Mesenchymal stem cell (in vitro differentiated cells and primary cell): ENCODE results near the gene SEPTIN11.

ENCODE experiments used
- DNase-seq: peaks from one replicate; pipeline ENCODE4 v3.0.0-alpha.2; 2013
- H2AFZ ChIP-seq: one replicate; pipeline ENCODE4 v1.6.1; 2013; ENCODE audit warnings: low read depth, mild to moderate bottlenecking, control low read depth, inconsistent platforms, low read length, moderate library complexity
- H2AK5ac ChIP-seq: 2 replicates; pipeline ENCODE4 v1.6.1; 2013; ENCODE audit warnings: low read length, moderate library complexity, mild to moderate bottlenecking, inconsistent platforms; ENCODE audit not compliant: severe bottlenecking
- H2BK120ac ChIP-seq: one replicate; pipeline ENCODE4 v1.6.1; 2013; ENCODE audit warnings: low read depth, mild to moderate bottlenecking, inconsistent platforms, low read length, moderate library complexity
- H2BK12ac ChIP-seq, 2 experiments: one replicate each; pipeline ENCODE4 v1.6.1; 2013; ENCODE audit warnings: inconsistent platforms in 2 of 2, low read length in 2 of 2, mild to moderate bottlenecking in 2 of 2, moderate library complexity in 2 of 2, control low read depth in 1 of 2
- H2BK15ac ChIP-seq: one replicate; pipeline ENCODE4 v1.6.1; 2013; ENCODE audit warnings: mild to moderate bottlenecking, low read depth, inconsistent platforms; ENCODE audit not compliant: poor library complexity, severe bottlenecking
- H2BK5ac ChIP-seq: 2 replicates; pipeline ENCODE4 v1.6.1; 2013; ENCODE audit warnings: low read depth, mild to moderate bottlenecking, low read length, control low read depth, inconsistent platforms; ENCODE audit not compliant: poor library complexity, severe bottlenecking
- H3K14ac ChIP-seq, 2 experiments: one replicate each; pipeline ENCODE4 v1.6.1; 2013; ENCODE audit warnings: inconsistent platforms in 2 of 2, low read length in 2 of 2, control low read depth in 1 of 2, mild to moderate bottlenecking in 1 of 2, moderate library complexity in 1 of 2
- H3K18ac ChIP-seq, 2 experiments: one replicate each; pipeline ENCODE4 v1.6.1; 2013; ENCODE audit warnings: inconsistent platforms in 2 of 2, low read length in 2 of 2, control low read depth in 1 of 2, low read depth in 1 of 2, mild to moderate bottlenecking in 1 of 2
- H3K23ac ChIP-seq, 2 experiments: one replicate each; pipeline ENCODE4 v1.6.1; 2013; ENCODE audit warnings: inconsistent platforms in 2 of 2, low read length in 2 of 2, mild to moderate bottlenecking in 2 of 2, moderate library complexity in 2 of 2, control low read depth in 1 of 2
- H3K27ac ChIP-seq: 2 replicates; pipeline ENCODE4 v1.5.1; 2013; ENCODE audit warnings: mild to moderate bottlenecking, moderate library complexity, low read length, control low read depth, inconsistent platforms; ENCODE audit not compliant: poor library complexity, severe bottlenecking
- H3K27me3 ChIP-seq, 2 experiments: 2 replicates each; pipeline versions ENCODE4 v1.6.1 to v1.7.0; 2013; ENCODE audit warnings: low read length in 2 of 2, mild to moderate bottlenecking in 2 of 2, moderate library complexity in 2 of 2, control low read depth in 1 of 2, inconsistent platforms in 1 of 2; ENCODE audit not compliant: control insufficient read depth in 1 of 2, insufficient read depth in 1 of 2
- H3K36me3 ChIP-seq, 2 experiments: 2 replicates each; pipeline versions ENCODE4 v1.6.1 to v1.7.0; 2013; ENCODE audit warnings: low read length in 2 of 2, control low read depth in 1 of 2, inconsistent platforms in 1 of 2, low read depth in 1 of 2, mild to moderate bottlenecking in 1 of 2; ENCODE audit not compliant: insufficient read depth in 2 of 2, control insufficient read depth in 1 of 2
- H3K4ac ChIP-seq, 2 experiments: one replicate each; pipeline ENCODE4 v1.6.1; 2013; ENCODE audit warnings: inconsistent platforms in 2 of 2, low read length in 2 of 2, mild to moderate bottlenecking in 2 of 2, moderate library complexity in 2 of 2, control low read depth in 1 of 2, low read depth in 1 of 2
- H3K4me1 ChIP-seq: 2 replicates; pipeline ENCODE4 v1.6.1; 2013; ENCODE audit warnings: low read depth, low read length, control low read depth; ENCODE audit not compliant: control insufficient read depth, insufficient read depth
- H3K4me2 ChIP-seq: 2 replicates; pipeline ENCODE4 v1.6.1; 2013; ENCODE audit warnings: low read length, mild to moderate bottlenecking, inconsistent platforms; ENCODE audit not compliant: poor library complexity, severe bottlenecking
- H3K4me3 ChIP-seq, 2 experiments: 2 replicates each; pipeline versions ENCODE4 v1.5.1 to v1.7.0; 2013; ENCODE audit warnings: low read length in 2 of 2, mild to moderate bottlenecking in 2 of 2, control low read depth in 1 of 2, low read depth in 1 of 2; ENCODE audit not compliant: insufficient read depth in 1 of 2
- H3K79me1 ChIP-seq: replicated peaks from 2 replicates; pipeline ENCODE4 v1.6.1; 2013; ENCODE audit warnings: mild to moderate bottlenecking, control low read depth, low read length, inconsistent platforms; ENCODE audit not compliant: poor library complexity, severe bottlenecking
- H3K9ac ChIP-seq: 2 replicates; pipeline ENCODE4 v1.7.0; 2013; ENCODE audit warnings: mild to moderate bottlenecking, low read length, moderate library complexity
- H3K9me3 ChIP-seq: 2 replicates; pipeline ENCODE4 v1.7.0; 2013; ENCODE audit warnings: mild to moderate bottlenecking, low read length; ENCODE audit not compliant: control insufficient read depth
- H4K8ac ChIP-seq: one replicate; pipeline ENCODE4 v1.6.1; 2013; ENCODE audit warnings: inconsistent platforms, mild to moderate bottlenecking, low read length, moderate library complexity
- H4K91ac ChIP-seq: one replicate; pipeline ENCODE4 v1.6.1; 2013; ENCODE audit warnings: mild to moderate bottlenecking, low read length, inconsistent platforms
- whole genome bisulfite sequencing: methylation state at CpG from one replicate; pipeline ENCODE4 v1.1.7; 2013; ENCODE audit warnings: mixed read lengths; 5-methylcytosine and 5-hydroxymethylcytosine counted together

SEPTIN11 gene

DNA sequence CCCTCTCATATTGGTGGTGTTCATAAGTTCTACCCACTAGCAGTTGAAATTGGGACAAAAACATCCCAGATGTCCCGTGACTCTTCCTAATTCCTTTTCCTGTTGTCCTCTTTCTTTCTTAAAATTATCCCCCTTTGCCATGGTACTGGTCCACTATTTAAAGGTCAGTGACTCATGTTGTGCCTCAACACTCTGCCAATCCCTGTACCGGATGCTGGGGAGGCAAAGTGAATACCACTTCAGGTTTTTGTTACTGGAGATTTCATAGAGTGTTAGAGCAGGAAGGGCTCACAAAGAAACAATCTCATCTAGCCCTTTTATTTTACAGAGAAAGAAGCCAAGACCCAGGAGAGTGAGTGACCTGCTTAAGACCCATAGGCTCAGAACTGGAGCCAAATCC, 24.6 kb downstream of the SEPTIN11 start:
- Histone ChIP-seq H3K27me3 (no peaks in the 10 kb centered on the region), H4K8ac (no peak overlapping the region), H3K9ac (no peak overlapping the region), H3K9me3 (no peaks in the 10 kb centered on the region), H3K27ac (no peak overlapping the region), H3K4me1 (peaks cover 10% of the 10 kb centered on the region), H3K23ac (no peak overlapping the region), H3K4me2 (no peak overlapping the region), H3K4me3 (no peak overlapping the region), H2AFZ (no peak overlapping the region), H3K79me1 (no peaks in the 10 kb centered on the region), H2BK5ac (no peak overlapping the region), H2BK15ac (no peak overlapping the region), H3K36me3 (peaks cover 4 to 20% of the 10 kb centered on the region in 2 experiments), H3K14ac (no peak overlapping the region), H2BK12ac (no peak overlapping the region), H4K91ac (no peak overlapping the region), H3K18ac (no peak overlapping the region), H2BK120ac (no peak overlapping the region), H2AK5ac (no peak overlapping the region), H3K4ac (no peak overlapping the region)
- no peak for DNase-seq
- 86% methylated on average over 2 of the region's 2 CpGs for whole genome bisulfite sequencing

DNA sequence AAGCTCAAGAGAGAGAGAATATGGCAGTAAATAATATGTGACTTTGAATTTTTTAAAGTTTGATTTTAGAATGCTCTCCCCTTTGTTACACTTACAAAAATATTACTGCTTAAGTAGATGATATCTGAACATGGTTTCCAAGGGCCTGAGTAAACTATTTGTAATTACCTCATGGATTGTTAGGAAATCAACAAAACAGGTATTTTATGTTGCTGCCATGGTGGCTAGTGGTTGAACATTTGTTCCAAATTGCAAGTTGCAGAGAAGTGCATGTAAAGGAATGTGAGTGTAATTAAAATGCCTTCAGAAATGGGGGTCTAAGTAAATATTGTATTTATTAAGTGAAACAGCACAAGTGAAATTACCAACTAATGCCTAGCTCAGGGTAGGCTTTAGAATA, 27.6 kb downstream of the SEPTIN11 start:
- Histone ChIP-seq H3K4me2 (no peak overlapping the region), H2AFZ (no peak overlapping the region), H3K14ac (no peak overlapping the region), H3K18ac (no peak overlapping the region), H3K79me1 (no peaks in the 10 kb centered on the region), H2BK5ac (no peak overlapping the region), H4K91ac (no peak overlapping the region), H4K8ac (no peak overlapping the region), H2BK120ac (no peak overlapping the region), H3K27me3 (no peaks in the 10 kb centered on the region), H3K9ac (no peak overlapping the region), H2AK5ac (no peak overlapping the region), H2BK12ac (no peak overlapping the region), H2BK15ac (no peak overlapping the region), H3K4me1 (peaks cover 8% of the 10 kb centered on the region), H3K9me3 (no peaks in the 10 kb centered on the region), H3K4me3 (no peak overlapping the region), H3K27ac (no peak overlapping the region), H3K36me3 (peaks cover 4 to 23% of the 10 kb centered on the region in 2 experiments), H3K23ac (no peak overlapping the region), H3K4ac (no peak overlapping the region)
- DNase-seq = no peak

- Histone ChIP-seq H3K4ac (peak overlapping the region in 1 of 2 experiments; percentile 47), H3K18ac (peak overlapping the region; percentile 46 to 90), H2BK120ac (no peak overlapping the region), H3K4me1 (peaks cover 8% of the 10 kb centered on the region), H2AFZ (no peak overlapping the region), H3K9ac (peak overlapping the region; percentile 55), H3K79me1 (no peaks in the 10 kb centered on the region), H2AK5ac (peak overlapping the region; percentile 88), H3K27me3 (no peaks in the 10 kb centered on the region), H3K27ac (peak overlapping the region; percentile 86), H2BK5ac (peak overlapping the region; percentile 46), H3K4me2 (peak overlapping the region; percentile 23), H2BK12ac (peak overlapping the region; percentile 12 to 84), H2BK15ac (no peak overlapping the region), H4K8ac (peak overlapping the region; percentile 81), H3K4me3 (no peak overlapping the region), H4K91ac (no peak overlapping the region), H3K9me3 (no peaks in the 10 kb centered on the region), H3K14ac (peak overlapping the region in 1 of 2 experiments; percentile 61), H3K23ac (peak overlapping the region in 1 of 2 experiments; percentile 37), H3K36me3 (peaks cover 4 to 19% of the 10 kb centered on the region in 2 experiments)
- peak; percentile 73 for DNase-seq
- WGBS = 19% methylated on average over 3 of the region's 3 CpGs
Measured at GRCh38 chr4:76977736-76978350, 28.3 kb downstream of the SEPTIN11 start.

DNA sequence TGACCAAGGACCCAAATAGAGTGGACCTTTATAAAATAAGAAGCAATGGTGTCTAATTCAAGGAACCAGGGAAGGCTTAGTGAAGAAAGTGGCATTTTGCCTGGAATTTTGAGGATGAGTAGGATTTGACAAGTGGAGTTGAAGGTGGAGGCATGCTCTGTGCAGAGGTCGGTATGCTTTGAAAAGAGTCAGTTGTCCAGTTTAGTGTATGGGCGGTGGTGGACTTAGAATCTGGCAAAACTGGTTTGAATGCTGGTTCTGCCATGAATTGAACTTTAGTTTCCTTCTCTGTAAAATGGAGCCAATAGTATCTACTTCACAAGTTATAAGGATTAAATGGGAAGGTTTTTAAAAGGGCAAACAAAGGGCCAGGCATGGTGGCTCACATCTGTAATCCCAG, 29.7 kb downstream of the SEPTIN11 start:
- H3K36me3 ChIP-seq = peaks cover 4 to 14% of the 10 kb centered on the region in 2 experiments
- H3K9me3 ChIP-seq = no peaks in the 10 kb centered on the region
- no peak overlapping the region for H3K9ac ChIP-seq
- no peak overlapping the region for H2BK12ac ChIP-seq
- H2BK5ac ChIP-seq = no peak overlapping the region
- no peaks in the 10 kb centered on the region for H3K27me3 ChIP-seq
- peaks cover 11% of the 10 kb centered on the region for H3K4me1 ChIP-seq
- no peak overlapping the region for H2AFZ ChIP-seq
- no peak overlapping the region for H2BK15ac ChIP-seq
- no peak overlapping the region for H3K23ac ChIP-seq
- no peak overlapping the region for H3K14ac ChIP-seq
- no peak overlapping the region for H3K18ac ChIP-seq
- peak overlapping the region in 1 of 2 experiments; percentile 30 for H3K4ac ChIP-seq
- no peak for DNase-seq
- H2BK120ac ChIP-seq = no peak overlapping the region
- peak overlapping the region; percentile 86 for H3K27ac ChIP-seq
- no peak overlapping the region for H3K4me2 ChIP-seq
- no peak overlapping the region for H4K8ac ChIP-seq
- H3K79me1 ChIP-seq = no peaks in the 10 kb centered on the region
- WGBS = 92% methylated on average over 2 of the region's 2 CpGs
- H4K91ac ChIP-seq = no peak overlapping the region
- H2AK5ac ChIP-seq = peak overlapping the region; percentile 60
- no peak overlapping the region for H3K4me3 ChIP-seq
